Loucy (cell line): ENCODE data around the gene CYYR1.

Source experiments
- CTCF ChIP-seq: fragments of 200-600 bp; sonication (generic); conservative IDR thresholded peaks from 2 replicates; pipeline ENCODE4 v1.5.1; 2014; ENCODE audit warnings: mild to moderate bottlenecking, antibody characterized with exemption, low read length
- EZH2phosphoT487 ChIP-seq: fragments of 200-600 bp; IDR thresholded peaks from 2 replicates; pipeline ENCODE4 v1.6.1; 2018; ENCODE audit warnings: antibody characterized with exemption, mild to moderate bottlenecking, moderate library complexity, borderline replicate concordance

GRCh38 chr21:26555540-26556146, 17.4 kb downstream of the CYYR1 start:
- no peak for TF ChIP-seq CTCF
- no peak for TF ChIP-seq EZH2phosphoT487
